H9 (cell line): ENCODE measurements around the gene BUB1. TPM values are rescaled to one million over a fixed set of nuclear protein-coding genes. Genes with fewer than 3 reads are reported as not detected.

Experiments used
- DNase-seq: peaks from one replicate; pipeline ENCODE4 v3.0.0-alpha.2; 2017
- H2AFZ ChIP-seq: one replicate; pipeline ENCODE4 v1.6.1; 2013; ENCODE audit warnings: mild to moderate bottlenecking, low read length, control low read depth, moderate library complexity
- H2AK5ac ChIP-seq: 2 replicates; pipeline ENCODE4 v1.6.1; 2013; ENCODE audit warnings: low read length, control low read depth, mixed read lengths; ENCODE audit not compliant: insufficient read length
- H2BK120ac ChIP-seq: one replicate; pipeline ENCODE4 v1.6.1; 2013; ENCODE audit warnings: low read depth, mild to moderate bottlenecking, low read length, control low read depth, inconsistent platforms; ENCODE audit not compliant: poor library complexity, severe bottlenecking
- H2BK12ac ChIP-seq: 2 replicates; pipeline ENCODE4 v1.6.1; 2013; ENCODE audit warnings: low read length, control low read depth, mixed read lengths, low read depth; ENCODE audit not compliant: insufficient read length
- H2BK15ac ChIP-seq: 2 replicates; pipeline ENCODE4 v1.6.1; 2013; ENCODE audit warnings: low read depth, low read length, control low read depth
- H2BK20ac ChIP-seq: one replicate; pipeline ENCODE4 v1.6.1; 2013; ENCODE audit warnings: low read depth, mild to moderate bottlenecking, low read length, control low read depth, inconsistent platforms; ENCODE audit not compliant: poor library complexity, severe bottlenecking
- H2BK5ac ChIP-seq: 2 replicates; pipeline ENCODE4 v1.6.1; 2013; ENCODE audit warnings: low read length, control low read depth, mixed read lengths; ENCODE audit not compliant: insufficient read length
- H3K14ac ChIP-seq: 2 replicates; pipeline ENCODE4 v1.6.1; 2013; ENCODE audit warnings: low read length, control low read depth; ENCODE audit not compliant: insufficient read depth
- H3K18ac ChIP-seq: 2 replicates; pipeline ENCODE4 v1.6.1; 2013; ENCODE audit warnings: low read depth, mild to moderate bottlenecking, mixed read lengths, low read length, control low read depth; ENCODE audit not compliant: insufficient read length
- H3K23ac ChIP-seq: 2 replicates; pipeline ENCODE4 v1.6.1; 2013; ENCODE audit warnings: low read length, control low read depth, mixed read lengths, low read depth; ENCODE audit not compliant: insufficient read length
- H3K23me2 ChIP-seq: 2 replicates; pipeline ENCODE4 v1.6.1; 2013; ENCODE audit warnings: low read depth, mild to moderate bottlenecking, mixed read lengths, low read length, control low read depth; ENCODE audit not compliant: insufficient read length, poor library complexity, severe bottlenecking
- H3K27ac ChIP-seq: 2 replicates; pipeline ENCODE4 v1.5.1; 2013; ENCODE audit warnings: low read length, control low read depth, mixed read lengths, low read depth; ENCODE audit not compliant: insufficient read length
- H3K27me3 ChIP-seq: 2 replicates; pipeline ENCODE4 v1.6.1; 2013; ENCODE audit warnings: low read length, control low read depth, inconsistent platforms; ENCODE audit not compliant: insufficient read depth
- H3K4ac ChIP-seq: 2 replicates; pipeline ENCODE4 v1.6.1; 2013; ENCODE audit warnings: low read depth, mild to moderate bottlenecking, control low read depth, inconsistent platforms, low read length, moderate library complexity
- H3K4me1 ChIP-seq: 2 replicates; pipeline ENCODE4 v1.6.1; 2013; ENCODE audit warnings: low read length, control low read depth, inconsistent platforms; ENCODE audit not compliant: insufficient read depth
- H3K4me2 ChIP-seq: 2 replicates; pipeline ENCODE4 v1.6.1; 2013; ENCODE audit warnings: low read length, control low read depth, mixed read lengths; ENCODE audit not compliant: insufficient read length, insufficient read depth
- H3K56ac ChIP-seq: 2 replicates; pipeline ENCODE4 v1.6.1; 2013; ENCODE audit warnings: low read depth, mild to moderate bottlenecking, mixed read lengths, low read length, control low read depth; ENCODE audit not compliant: insufficient read length
- H3K79me1 ChIP-seq: 2 replicates; pipeline ENCODE4 v1.6.1; 2013; ENCODE audit warnings: low read depth, mild to moderate bottlenecking, moderate library complexity, low read length, control low read depth, inconsistent platforms; ENCODE audit not compliant: insufficient read depth, poor library complexity, severe bottlenecking
- H3K79me2 ChIP-seq: 2 replicates; pipeline ENCODE4 v1.6.1; 2013; ENCODE audit warnings: low read length, control low read depth, inconsistent platforms; ENCODE audit not compliant: insufficient read depth
- H3K9ac ChIP-seq: 2 replicates; pipeline ENCODE4 v1.6.1; 2013; ENCODE audit warnings: low read length, control low read depth, mixed read lengths; ENCODE audit not compliant: insufficient read length; ENCODE audit errors: extremely low read depth
- H3K9me3 ChIP-seq: one replicate; pipeline ENCODE4 v1.6.1; 2013; ENCODE audit warnings: low read depth, low read length, inconsistent platforms; ENCODE audit not compliant: control insufficient read depth
- H3T11ph ChIP-seq: one replicate; pipeline ENCODE4 v1.6.1; 2013; ENCODE audit warnings: mild to moderate bottlenecking, low read length, control low read depth, inconsistent platforms
- H4K20me1 ChIP-seq: one replicate; pipeline ENCODE4 v1.6.1; 2013; ENCODE audit not compliant: control insufficient read depth, insufficient read length, insufficient read depth
- H4K5ac ChIP-seq: 2 replicates; pipeline ENCODE4 v1.6.1; 2013; ENCODE audit warnings: low read depth, mild to moderate bottlenecking, mixed read lengths, low read length, control low read depth; ENCODE audit not compliant: insufficient read length
- H4K8ac ChIP-seq: replicated peaks from 2 replicates; pipeline ENCODE4 v1.6.1; 2013; ENCODE audit warnings: low read length, control low read depth, mixed read lengths, low read depth; ENCODE audit not compliant: insufficient read length
- H4K91ac ChIP-seq: 2 replicates; pipeline ENCODE4 v1.6.1; 2013; ENCODE audit warnings: low read depth, mild to moderate bottlenecking, moderate library complexity, mixed read lengths, low read length, control low read depth; ENCODE audit not compliant: insufficient read length
- H3K27ac Mint-ChIP-seq, 3 experiments: 2 replicates in 2 of 3; 3 replicates in 1 of 3; pipeline ENCODE4 v1.8.0; 2020 to 2021; ENCODE audit warnings: mixed read lengths in 3 of 3, mild to moderate bottlenecking in 1 of 3, moderate library complexity in 1 of 3
- H3K27me3 Mint-ChIP-seq: 2 replicates; pipeline ENCODE4 v1.8.0; 2021; ENCODE audit warnings: low read depth, mild to moderate bottlenecking, moderate library complexity, mixed read lengths
- H3K36me3 Mint-ChIP-seq, 3 experiments: 2 replicates in 2 of 3; 3 replicates in 1 of 3; pipeline ENCODE4 v1.8.0; 2020 to 2021; ENCODE audit warnings: low read depth in 3 of 3, mixed read lengths in 3 of 3; ENCODE audit not compliant: insufficient read depth in 1 of 3
- H3K4me1 Mint-ChIP-seq, 2 experiments: 2 replicates each; pipeline ENCODE4 v1.8.0; 2020; ENCODE audit warnings: mixed read lengths in 2 of 2
- H3K4me3 Mint-ChIP-seq, 2 experiments: 2 replicates in 1 of 2; 3 replicates in 1 of 2; pipeline ENCODE4 v1.8.0; 2020 to 2021; ENCODE audit warnings: mild to moderate bottlenecking in 2 of 2, mixed read lengths in 2 of 2, moderate library complexity in 1 of 2
- H3K9me3 Mint-ChIP-seq, 2 experiments: 2 replicates in 1 of 2; 3 replicates in 1 of 2; pipeline ENCODE4 v1.8.0; 2020; ENCODE audit warnings: mild to moderate bottlenecking in 2 of 2, mixed read lengths in 2 of 2, moderate library complexity in 1 of 2
- CTCF ChIP-seq: fragments of 200-600 bp; sonication (generic); conservative IDR thresholded peaks from 3 replicates; pipeline ENCODE4 v1.8.0; 2021; ENCODE audit warnings: antibody characterized with exemption, mild to moderate bottlenecking
- WGBS: extraction: QIAGEN DNeasy Blood & Tissue Kit; methylation state at CpG from one replicate; pipeline ENCODE4 v1.1.7; 2013; ENCODE audit warnings: missing lambda C conversion rate, low lambda C conversion rate, mixed read lengths; ENCODE audit not compliant: insufficient read length; ENCODE audit errors: extremely low coverage; 5-methylcytosine and 5-hydroxymethylcytosine counted together
- total RNA-seq: library from RNA; stranded (reverse); gene quantifications from 2 replicates; pipeline ENCODE4 v1.2.1, GENCODE V29; 2021

BUB1 gene
- total RNA-seq, 1 experiment from 2014 or later: 144 TPM

GRCh38 chr2:110712737-110713136 is 34.9 kb upstream of the BUB1 start:
- Histone ChIP-seq H2AK5ac (no peak overlapping the region), H3K23ac (no peak overlapping the region), H4K20me1 (no peaks in the 10 kb centered on the region), H4K91ac (no peak overlapping the region), H3K79me1 (no peaks in the 10 kb centered on the region), H3K56ac (no peak overlapping the region), H3K9me3 (no peaks in the 10 kb centered on the region), H2BK12ac (no peak overlapping the region), H3K4ac (no peak overlapping the region), H2BK120ac (no peak overlapping the region), H2BK15ac (no peak overlapping the region), H4K8ac (no peak overlapping the region), H2AFZ (no peak overlapping the region), H3K4me1 (no peaks in the 10 kb centered on the region), H4K5ac (no peak overlapping the region), H3K27ac (no peak overlapping the region), H3K23me2 (no peaks in the 10 kb centered on the region), H3K4me2 (no peak overlapping the region), H3K27me3 (no peaks in the 10 kb centered on the region), H2BK20ac (no peak overlapping the region), H3T11ph (no peak overlapping the region), H2BK5ac (no peak overlapping the region), H3K79me2 (no peaks in the 10 kb centered on the region), H3K14ac (no peak overlapping the region), H3K9ac (no peak overlapping the region), H3K18ac (no peak overlapping the region)
- H3K36me3 Mint-ChIP-seq: no peaks in the 10 kb centered on the region
- no peak overlapping the region for H3K4me3 Mint-ChIP-seq
- DNase-seq: no peak
- H3K27me3 Mint-ChIP-seq: peaks cover 9% of the 10 kb centered on the region
- H3K9me3 Mint-ChIP-seq: no peaks in the 10 kb centered on the region
- H3K27ac Mint-ChIP-seq: no peak overlapping the region
- WGBS: no CpG with 5 or more reads among the region's 1 CpG
- peaks cover 0 to 5% of the 10 kb centered on the region in 2 experiments; a peak in 1 of 4 replicates for H3K4me1 Mint-ChIP-seq
- no peak for TF ChIP-seq CTCF
